RWPE1 (cell line): ENCODE data around the gene COL15A1.

Experiments
- CTCF ChIA-PET: fragments of 350-600 bp; sonication (Branson Sonifier 250); formaldehyde crosslinking; extraction: SDS; loops from one replicate; lab custom pipeline; 2021; lab: Yijun Ruan, JAX
- POLR2A ChIA-PET: fragments of 400-600 bp; formaldehyde crosslinking; extraction: SDS; loops from one replicate; lab custom pipeline; 2020; ENCODE audit warnings: antibody characterized with exemption; ENCODE audit not compliant: low non-redundant PET; lab: Yijun Ruan, JAX
- DNase-seq: peaks from one replicate; pipeline ENCODE4 v3.0.0; 2012; ENCODE audit warnings: low spot score
- H3K27ac ChIP-seq: fragments of 450-650 bp; 2 replicates; pipeline ENCODE4 v1.5.1; 2017
- CTCF ChIP-seq: fragments of 450-650 bp; conservative IDR thresholded peaks from 2 replicates; pipeline ENCODE4 v1.5.1; 2017; ENCODE audit warnings: low read depth, mild to moderate bottlenecking

The COL15A1 gene

DNA sequence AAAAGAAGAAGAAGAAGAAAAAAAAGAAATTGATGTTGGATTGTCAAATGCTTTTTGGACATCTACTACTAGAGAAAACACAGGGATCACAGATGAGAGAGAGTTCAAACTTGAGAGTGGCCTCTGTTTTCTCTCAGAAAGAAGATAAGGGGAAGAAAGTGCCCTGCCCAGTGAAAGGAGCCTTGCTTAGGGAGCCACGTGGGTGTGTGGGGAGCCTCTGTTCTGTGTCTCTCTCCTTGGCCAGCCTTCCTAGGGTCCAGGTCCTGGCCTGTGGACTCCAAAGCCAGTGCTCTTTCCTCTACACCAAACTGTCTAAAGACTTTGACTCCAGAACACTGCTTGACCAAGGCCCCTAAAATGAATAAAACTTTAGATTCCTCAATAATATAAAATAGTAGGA is 22.0 kb upstream of the COL15A1 start:
- DNase-seq, result no peak
- POLR2A ChIA-PET, result no interaction called here
- CTCF ChIA-PET, result no interaction called here
- H3K27ac ChIP-seq, result no peak overlapping the region
- TF ChIP-seq CTCF, result no peak

- ChIA-PET CTCF (interaction anchor here (0.5 kb wide), 1 partner anchor 132 kb away, joined by 5 read pairs; no protein-coding TSS in a partner anchor), POLR2A (no interaction called here)
- no peak for TF ChIP-seq CTCF
- no peak overlapping the region for H3K27ac ChIP-seq
- DNase-seq, result no peak
Observed at GRCh38 chr9:98922721-98923435, 20.8 kb upstream of the COL15A1 start.

GRCh38 chr9:98923451-98924123 is 20.1 kb upstream of the COL15A1 start:
- no peak overlapping the region for H3K27ac ChIP-seq
- ChIA-PET CTCF (interaction anchor here (0.6 kb wide), 1 partner anchor 442 kb away, joined by 3 read pairs; no protein-coding TSS in a partner anchor), POLR2A (no interaction called here)
- no peak for TF ChIP-seq CTCF
- DNase-seq, result no peak

GRCh38 chr9:98924946-98925820 is 18.5 kb upstream of the COL15A1 start:
- H3K27ac ChIP-seq, result no peak overlapping the region
- CTCF ChIA-PET, result interaction anchor here (0.6 kb wide), 1 partner anchor 59 kb away, joined by 3 read pairs; no protein-coding TSS in a partner anchor
- POLR2A ChIA-PET, result no interaction called here
- TF ChIP-seq CTCF, result no peak
- DNase-seq, result no peak

- ChIA-PET POLR2A (no interaction called here), CTCF (interaction anchor here (0.6 kb wide), 1 partner anchor 59 kb away, joined by 3 read pairs; no protein-coding TSS in a partner anchor)
- TF ChIP-seq CTCF, result no peak
- no peak for DNase-seq
- H3K27ac ChIP-seq, result no peak overlapping the region
Observed at GRCh38 chr9:98925956-98926355, 17.8 kb upstream of the COL15A1 start.

- H3K27ac ChIP-seq, result no peak overlapping the region
- CTCF ChIA-PET, result no interaction called here
- no peak for TF ChIP-seq CTCF
- POLR2A ChIA-PET, result no interaction called here
- DNase-seq, result no peak
Observed at GRCh38 chr9:98927724-98928123, 16.0 kb upstream of the COL15A1 start.
